Measurements from ENCODE around the gene EMID1.

Gene EMID1

GRCh38 chr22:29284196-29284595 is 78.5 kb downstream of the EMID1 start:
- Mint-ChIP-seq H3K27me3 (no peaks in the 10 kb centered on the region), H3K36me3 (ENCODE audit: insufficient read depth) (peaks cover 95% of the 10 kb centered on the region), H3K4me1 (peaks cover 16% of the 10 kb centered on the region), H3K9me3 (no peaks in the 10 kb centered on the region), H3K4me3 (no peak overlapping the region), H3K27ac (ENCODE audit: low read depth) (no peak overlapping the region)
- DNase-seq (ENCODE audit: low spot score in 2 of 2) (no peak), ATAC-seq (replicated peaks; ENCODE audit: extremely low read depth, poor library complexity, severe bottlenecking) (no peak)

DNA sequence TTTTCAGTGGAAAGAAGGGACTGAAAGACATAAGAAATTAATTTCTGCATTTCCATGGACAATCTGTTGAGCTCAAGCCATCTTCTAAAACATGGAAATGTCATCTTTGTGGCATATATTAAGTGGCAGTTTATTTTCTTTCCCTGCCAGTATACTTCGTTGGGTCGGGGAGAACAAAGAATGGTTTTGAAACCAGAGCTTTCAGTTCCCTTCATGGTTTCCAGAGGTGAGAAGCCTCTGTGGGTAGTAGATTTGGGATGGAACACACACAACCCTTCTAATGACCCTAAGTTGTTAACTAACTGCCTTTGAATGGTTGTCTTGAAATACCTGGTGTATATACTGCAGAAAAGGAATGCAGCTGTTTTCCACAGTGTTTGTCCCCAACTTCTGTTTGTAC is 83.1 kb downstream of the EMID1 start:
- Mint-ChIP-seq H3K27ac (ENCODE audit: low read depth) (no peak overlapping the region), H3K9me3 (no peaks in the 10 kb centered on the region), H3K4me3 (no peak overlapping the region), H3K27me3 (no peaks in the 10 kb centered on the region), H3K36me3 (ENCODE audit: insufficient read depth) (peaks cover 89% of the 10 kb centered on the region), H3K4me1 (peaks cover 29% of the 10 kb centered on the region)
- ATAC-seq (replicated peaks; ENCODE audit: extremely low read depth, poor library complexity, severe bottlenecking) (no peak), DNase-seq (ENCODE audit: low spot score in 2 of 2) (no peak)

GRCh38 chr22:29290061-29290460 is 84.4 kb downstream of the EMID1 start:
- no peak for ATAC-seq (replicated peaks; ENCODE audit: extremely low read depth, poor library complexity, severe bottlenecking)
- Mint-ChIP-seq H3K36me3 (ENCODE audit: insufficient read depth) (peaks cover 91% of the 10 kb centered on the region), H3K4me1 (peaks cover 29% of the 10 kb centered on the region), H3K4me3 (no peak overlapping the region), H3K27me3 (no peaks in the 10 kb centered on the region), H3K9me3 (no peaks in the 10 kb centered on the region), H3K27ac (ENCODE audit: low read depth) (no peak overlapping the region)
- DNase-seq (ENCODE audit: low spot score in 2 of 2): no peak

GRCh38 chr22:29291215-29291614 is 85.5 kb downstream of the EMID1 start:
- no peak for ATAC-seq (replicated peaks; ENCODE audit: extremely low read depth, poor library complexity, severe bottlenecking)
- Mint-ChIP-seq H3K27me3 (no peaks in the 10 kb centered on the region), H3K27ac (ENCODE audit: low read depth) (peak overlapping the region; percentile 14), H3K36me3 (ENCODE audit: insufficient read depth) (peaks cover 91% of the 10 kb centered on the region), H3K4me1 (peaks cover 29% of the 10 kb centered on the region), H3K4me3 (no peak overlapping the region), H3K9me3 (no peaks in the 10 kb centered on the region)
- no peak for DNase-seq (ENCODE audit: low spot score in 2 of 2)

GRCh38 chr22:29292379-29292778 is 86.7 kb downstream of the EMID1 start:
- ATAC-seq (replicated peaks; ENCODE audit: extremely low read depth, poor library complexity, severe bottlenecking): no peak
- peaks cover 27% of the 10 kb centered on the region for H3K4me1 Mint-ChIP-seq

GRCh38 chr22:29298641-29299040 is 92.9 kb downstream of the EMID1 start:
- peaks cover 20% of the 10 kb centered on the region for H3K4me1 Mint-ChIP-seq
- ATAC-seq (replicated peaks; ENCODE audit: extremely low read depth, poor library complexity, severe bottlenecking): no peak
- no peak overlapping the region for H3K4me3 Mint-ChIP-seq
- H3K27ac Mint-ChIP-seq (ENCODE audit: low read depth): no peak overlapping the region
- H3K36me3 Mint-ChIP-seq (ENCODE audit: insufficient read depth): peaks cover 74% of the 10 kb centered on the region
- no peak for DNase-seq (ENCODE audit: low spot score in 2 of 2)
- H3K27me3 Mint-ChIP-seq: no peaks in the 10 kb centered on the region
- H3K9me3 Mint-ChIP-seq: no peaks in the 10 kb centered on the region

More at GRCh38 chr22:29292379-29292778, 86.7 kb downstream of the EMID1 start:
- H3K27ac Mint-ChIP-seq (ENCODE audit: low read depth): no peak overlapping the region
- no peak overlapping the region for H3K4me3 Mint-ChIP-seq
- H3K27me3 Mint-ChIP-seq: no peaks in the 10 kb centered on the region
- no peaks in the 10 kb centered on the region for H3K9me3 Mint-ChIP-seq
- no peak for DNase-seq (ENCODE audit: low spot score in 2 of 2)
- H3K36me3 Mint-ChIP-seq (ENCODE audit: insufficient read depth): peaks cover 91% of the 10 kb centered on the region

GRCh38 chr22:29299136-29299900 is 93.6 kb downstream of the EMID1 start:
- ATAC-seq (replicated peaks; ENCODE audit: extremely low read depth, poor library complexity, severe bottlenecking) (no peak), DNase-seq (ENCODE audit: low spot score in 2 of 2) (no peak)
- peaks cover 20% of the 10 kb centered on the region for H3K4me1 Mint-ChIP-seq
- no peak overlapping the region for H3K4me3 Mint-ChIP-seq
- no peaks in the 10 kb centered on the region for H3K27me3 Mint-ChIP-seq
- H3K36me3 Mint-ChIP-seq (ENCODE audit: insufficient read depth): peaks cover 68% of the 10 kb centered on the region
- H3K9me3 Mint-ChIP-seq: no peaks in the 10 kb centered on the region
- peak overlapping the region; percentile 50 for H3K27ac Mint-ChIP-seq (ENCODE audit: low read depth)

DNA sequence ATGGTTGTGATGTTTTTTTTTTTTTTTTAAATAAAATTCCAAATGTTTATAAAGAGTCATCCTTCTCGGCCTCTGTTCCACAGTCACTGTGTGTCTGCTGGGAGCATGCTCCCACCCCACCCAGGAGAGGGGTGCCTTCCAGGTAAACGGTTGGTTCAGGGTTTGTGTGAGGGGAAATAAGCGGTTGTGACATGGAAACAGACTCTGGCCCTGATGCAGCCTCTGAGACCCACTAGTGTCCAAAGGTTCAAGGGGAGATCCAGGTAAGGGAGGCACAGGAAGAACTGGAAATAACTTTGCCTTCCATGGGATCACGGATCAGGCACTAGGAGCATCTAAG is 94.7 kb downstream of the EMID1 start:
- no peak for DNase-seq (ENCODE audit: low spot score in 2 of 2)
- Mint-ChIP-seq H3K4me3 (no peak overlapping the region), H3K27me3 (peaks cover 11% of the 10 kb centered on the region), H3K9me3 (no peaks in the 10 kb centered on the region), H3K36me3 (ENCODE audit: insufficient read depth) (peaks cover 60% of the 10 kb centered on the region), H3K4me1 (peaks cover 21% of the 10 kb centered on the region), H3K27ac (ENCODE audit: low read depth) (peak overlapping the region; percentile 42)
- ATAC-seq (replicated peaks; ENCODE audit: extremely low read depth, poor library complexity, severe bottlenecking): no peak

GRCh38 chr22:29300807-29301601 is 95.3 kb downstream of the EMID1 start:
- H3K27ac Mint-ChIP-seq (ENCODE audit: low read depth): peak overlapping the region; percentile 42
- H3K9me3 Mint-ChIP-seq: no peaks in the 10 kb centered on the region
- H3K4me1 Mint-ChIP-seq: peaks cover 27% of the 10 kb centered on the region
- H3K4me3 Mint-ChIP-seq: no peak overlapping the region
- peaks cover 55% of the 10 kb centered on the region for H3K36me3 Mint-ChIP-seq (ENCODE audit: insufficient read depth)
- DNase-seq (ENCODE audit: low spot score in 2 of 2): no peak
- no peak for ATAC-seq (replicated peaks; ENCODE audit: extremely low read depth, poor library complexity, severe bottlenecking)
- H3K27me3 Mint-ChIP-seq: peaks cover 14% of the 10 kb centered on the region

DNA sequence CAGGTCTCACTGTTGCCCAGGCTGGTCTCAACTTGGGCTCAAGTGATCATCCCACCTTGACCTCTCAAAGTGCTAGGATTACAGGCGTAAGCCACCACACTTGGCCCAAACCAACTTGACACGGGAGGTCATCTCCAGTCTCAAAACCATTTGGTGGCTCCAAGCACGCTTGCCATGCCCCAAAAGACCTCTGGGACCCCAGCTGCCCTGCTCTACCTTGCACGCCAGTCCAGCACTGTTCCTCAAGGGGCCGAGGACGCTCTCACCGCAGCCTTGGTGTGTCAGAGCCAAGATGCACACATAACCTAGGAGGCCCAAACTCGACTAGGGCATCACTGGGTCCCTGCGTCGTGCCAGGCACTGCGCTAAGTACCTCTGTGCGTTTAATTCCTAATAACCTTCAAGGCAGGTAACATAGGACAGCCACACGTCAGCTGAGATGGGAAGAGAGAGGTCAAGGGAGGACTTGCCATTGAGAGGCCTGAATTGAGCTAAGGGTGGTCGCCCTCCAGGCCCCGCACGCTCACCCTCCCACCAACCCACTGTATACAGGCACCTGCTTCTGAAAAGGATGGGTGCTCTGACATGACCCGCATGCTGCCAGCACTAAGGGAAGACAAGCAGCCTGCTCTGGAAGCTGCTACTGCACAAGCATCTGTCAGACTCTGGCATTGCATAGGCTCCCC is 96.2 kb downstream of the EMID1 start:
- peaks cover 33% of the 10 kb centered on the region for H3K4me1 Mint-ChIP-seq
- DNase-seq (ENCODE audit: low spot score in 2 of 2) (no peak), ATAC-seq (replicated peaks; ENCODE audit: extremely low read depth, poor library complexity, severe bottlenecking) (no peak)
- no peaks in the 10 kb centered on the region for H3K9me3 Mint-ChIP-seq
- H3K27me3 Mint-ChIP-seq: peaks cover 14% of the 10 kb centered on the region
- no peak overlapping the region for H3K27ac Mint-ChIP-seq (ENCODE audit: low read depth)
- H3K36me3 Mint-ChIP-seq (ENCODE audit: insufficient read depth): peaks cover 46% of the 10 kb centered on the region
- H3K4me3 Mint-ChIP-seq: no peak overlapping the region

DNA sequence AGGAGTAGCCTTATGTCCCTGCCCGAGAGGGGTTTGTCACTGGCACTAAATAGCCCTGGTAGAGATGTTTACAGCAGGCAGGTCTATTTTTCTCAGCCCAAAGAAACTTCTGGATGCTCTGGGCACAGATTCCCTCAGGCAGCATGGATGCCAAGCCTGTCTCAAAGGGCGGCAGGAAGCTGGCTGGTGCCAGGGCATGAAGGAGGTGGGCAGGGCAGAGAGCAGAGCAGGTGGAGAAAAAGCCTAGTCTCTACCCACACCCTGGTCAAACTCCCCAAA is 96.6 kb downstream of the EMID1 start:
- Mint-ChIP-seq H3K9me3 (no peaks in the 10 kb centered on the region), H3K4me3 (no peak overlapping the region), H3K36me3 (ENCODE audit: insufficient read depth) (peaks cover 42% of the 10 kb centered on the region), H3K4me1 (peaks cover 33% of the 10 kb centered on the region), H3K27ac (ENCODE audit: low read depth) (no peak overlapping the region), H3K27me3 (peaks cover 14% of the 10 kb centered on the region)
- ATAC-seq (replicated peaks; ENCODE audit: extremely low read depth, poor library complexity, severe bottlenecking) (no peak), DNase-seq (ENCODE audit: low spot score in 2 of 2) (no peak)

GRCh38 chr22:29302681-29303465 is 97.2 kb downstream of the EMID1 start:
- peaks cover 29% of the 10 kb centered on the region for H3K4me1 Mint-ChIP-seq
- H3K9me3 Mint-ChIP-seq: no peaks in the 10 kb centered on the region
- ATAC-seq (replicated peaks; ENCODE audit: extremely low read depth, poor library complexity, severe bottlenecking) (no peak), DNase-seq (ENCODE audit: low spot score in 2 of 2) (no peak)
- H3K27me3 Mint-ChIP-seq: peaks cover 14% of the 10 kb centered on the region
- no peak overlapping the region for H3K27ac Mint-ChIP-seq (ENCODE audit: low read depth)
- H3K36me3 Mint-ChIP-seq (ENCODE audit: insufficient read depth): peaks cover 38% of the 10 kb centered on the region
- H3K4me3 Mint-ChIP-seq: no peak overlapping the region

Measured in central memory CD8-positive, alpha-beta T cell (primary cell).